HG03354 (cell line): ENCODE measurements around the gene CLIC3.
"Not testable (repeated sequence)": the region's sequence is repeated elsewhere in the genome, so short reads cannot be mapped to it uniquely, and the experiment has no call there.

Experiments used
- ATAC-seq: cut with Tn5 transposase; IDR thresholded peaks from one replicate; pipeline ENCODE4 v1.9.1; 2021; ENCODE audit warnings: mild to moderate bottlenecking; ENCODE audit not compliant: unreplicated experiment, poor library complexity, severe bottlenecking

Gene CLIC3

GRCh38 chr9:137006116-137007003 lies 10.0 kb upstream of the CLIC3 start:
- no peak for ATAC-seq

DNA sequence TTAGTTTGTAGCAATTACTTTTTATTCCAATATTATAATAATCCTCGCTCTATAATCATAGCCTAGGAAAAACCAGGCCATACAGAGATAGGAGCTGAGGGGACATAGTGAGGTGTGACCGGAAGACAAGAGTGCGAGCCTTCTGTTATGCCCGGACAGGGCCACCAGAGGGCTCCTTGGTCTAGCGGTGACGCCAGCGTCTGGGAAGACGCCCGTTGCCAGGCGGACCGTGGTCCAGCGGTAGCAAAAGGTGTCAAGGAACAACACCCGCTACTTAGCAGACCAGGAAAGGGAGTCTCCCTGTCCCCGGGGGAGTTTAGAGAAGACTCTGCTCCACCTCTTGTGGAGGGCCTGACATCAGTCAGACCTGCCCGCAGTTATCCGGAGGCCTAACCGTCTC lies 7.9 kb upstream of the CLIC3 start:
- not testable (repeated sequence) for ATAC-seq

DNA sequence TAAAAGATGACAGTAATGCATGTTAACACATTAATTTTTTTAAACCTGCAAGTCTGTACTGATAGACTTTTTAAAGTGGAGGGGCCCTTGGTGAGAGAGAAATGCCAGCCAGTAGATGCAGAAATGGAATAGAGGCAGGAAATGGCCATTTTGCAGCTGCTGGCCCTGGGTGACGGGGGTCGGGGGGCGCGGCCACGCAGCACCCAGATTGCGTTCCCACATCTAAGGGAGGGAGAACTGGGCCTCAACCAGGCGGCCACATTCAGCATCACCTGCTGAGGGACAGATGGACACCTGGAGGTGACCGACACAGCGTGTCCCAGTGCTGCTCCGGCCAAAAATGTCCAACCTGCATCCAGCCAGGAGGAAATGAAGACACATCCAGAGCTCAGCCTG lies 6.3 kb upstream of the CLIC3 start:
- no peak for ATAC-seq

- ATAC-seq = no peak
Measured at GRCh38 chr9:137001857-137002645, 5.7 kb upstream of the CLIC3 start.

DNA sequence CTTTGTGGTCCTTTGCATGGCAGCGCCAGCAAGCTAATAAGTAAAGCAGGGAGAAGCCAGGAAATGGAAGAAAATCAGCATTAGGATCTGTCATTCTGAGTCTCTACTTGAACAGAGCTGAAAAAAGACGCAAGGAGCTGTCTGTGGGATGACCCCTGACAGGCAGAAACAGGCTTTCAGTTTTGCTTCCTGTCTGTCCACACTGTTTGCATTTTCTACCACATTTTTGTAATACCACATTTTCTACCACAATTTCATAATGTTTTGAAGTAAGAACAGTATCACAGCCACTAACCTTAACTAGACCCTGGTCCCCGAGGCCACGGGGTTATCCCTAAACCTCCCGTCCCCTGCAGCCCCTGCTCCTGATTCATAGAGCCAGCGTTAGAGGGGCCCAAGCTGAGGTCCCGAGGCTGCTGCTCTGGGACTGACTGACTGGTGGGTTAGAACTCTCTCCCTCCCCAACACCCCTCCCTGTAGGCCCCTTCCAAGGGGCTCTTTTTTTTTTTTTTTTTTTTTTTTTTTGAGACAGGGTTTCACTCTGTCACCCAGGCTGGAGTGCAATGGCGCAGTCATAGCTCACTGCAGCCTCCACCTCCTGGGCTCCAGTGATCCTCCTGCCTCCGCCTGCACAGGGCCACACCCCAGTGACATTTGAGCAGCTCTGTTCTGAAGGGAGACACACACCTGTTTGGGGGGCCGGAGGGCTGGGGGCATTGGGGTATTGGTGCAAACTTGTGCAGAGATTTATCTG lies 4.0 kb upstream of the CLIC3 start:
- ATAC-seq = peak; percentile 81

- ATAC-seq = no peak
Measured at GRCh38 chr9:136997830-136998234, 1.5 kb upstream of the CLIC3 start.

DNA sequence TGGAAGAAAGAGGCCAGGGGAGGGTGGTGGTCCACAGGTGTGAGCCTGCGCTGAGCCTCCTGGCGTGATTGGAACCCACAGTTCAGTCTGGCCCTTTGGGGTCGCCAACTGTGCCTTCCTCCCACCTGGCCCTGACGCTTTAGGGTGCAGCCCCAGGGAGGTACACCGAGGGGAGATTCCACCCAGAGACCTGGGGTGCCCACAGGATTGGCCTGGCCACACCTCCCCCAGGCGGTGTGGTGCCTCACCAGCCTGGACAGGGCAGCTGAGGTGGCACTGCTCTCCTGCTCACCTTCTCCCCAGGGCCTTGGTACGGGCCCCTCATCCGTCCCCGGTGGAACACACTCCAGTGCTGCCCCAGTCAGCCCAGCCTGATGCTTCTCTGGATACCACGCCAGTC lies 1.0 kb upstream of the CLIC3 start:
- ATAC-seq = no peak

- no peak for ATAC-seq
Measured at GRCh38 chr9:136995772-136996311, 526 bp downstream of the CLIC3 start.

DNA sequence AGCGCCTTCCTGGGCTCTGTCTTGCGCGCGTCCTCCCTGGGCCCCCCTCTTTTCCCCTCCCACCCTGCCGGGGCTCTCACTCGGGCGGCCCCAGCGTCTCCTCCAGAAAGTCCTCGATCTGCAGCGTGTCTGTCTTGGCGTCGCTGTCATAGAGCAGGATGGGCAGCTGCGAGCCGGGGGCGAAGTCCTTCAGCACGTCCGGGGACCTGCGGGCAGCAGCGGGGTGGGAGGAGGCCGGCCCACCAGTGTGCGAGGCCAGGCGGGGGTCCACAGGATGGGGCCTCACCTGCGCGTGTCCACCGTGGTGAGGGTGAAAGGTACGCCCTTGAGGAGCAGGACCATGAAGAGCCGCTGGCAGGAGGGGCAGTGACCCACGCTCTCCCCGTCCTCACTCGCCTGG lies 1.0 kb downstream of the CLIC3 start:
- ATAC-seq = no peak

- no peak for ATAC-seq
Measured at GRCh38 chr9:136994888-136995230, 1.5 kb downstream of the CLIC3 start.

- ATAC-seq = no peak
Measured at GRCh38 chr9:136994180-136994887, 2.0 kb downstream of the CLIC3 start.

- ATAC-seq = no peak
Measured at GRCh38 chr9:136992819-136993369, 3.5 kb downstream of the CLIC3 start.

DNA sequence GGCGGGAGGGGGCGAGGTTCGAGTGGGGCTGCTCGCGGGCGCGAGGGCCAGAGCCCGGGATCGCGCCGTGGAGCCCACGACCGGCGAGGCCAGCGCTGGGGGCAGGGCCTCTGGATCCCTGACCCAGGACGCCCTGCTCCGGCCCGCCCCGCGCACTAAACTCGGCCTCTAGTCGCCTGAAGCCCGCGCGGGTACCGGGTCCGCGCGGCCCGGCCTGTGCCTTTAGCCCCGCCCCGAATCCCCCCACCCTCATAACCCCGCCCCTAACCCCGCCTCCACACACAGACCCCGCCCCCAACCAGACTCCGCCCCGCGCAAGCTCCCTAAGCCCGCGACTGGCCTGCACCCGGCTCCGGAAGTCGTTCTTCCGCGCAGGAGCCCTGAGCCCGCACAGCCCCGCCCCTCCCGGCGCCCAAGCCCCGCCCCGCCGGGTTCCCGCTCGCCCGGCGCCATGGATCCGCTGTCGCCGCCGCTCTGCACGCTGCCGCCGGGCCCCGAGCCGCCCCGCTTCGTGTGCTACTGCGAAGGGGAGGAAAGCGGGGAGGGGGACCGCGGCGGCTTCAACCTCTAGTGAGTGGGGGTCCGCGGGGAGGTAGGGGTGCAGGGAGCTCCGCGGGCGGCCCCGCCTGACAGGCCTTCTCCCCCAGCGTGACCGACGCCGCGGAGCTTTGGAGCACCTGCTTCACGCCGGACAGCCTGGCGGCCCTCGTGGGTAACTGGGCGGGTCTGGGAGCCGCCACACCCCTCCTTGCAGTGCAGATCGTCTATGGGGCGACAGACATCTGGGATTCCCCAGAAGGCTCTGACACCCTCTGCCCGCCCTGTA lies 4.2 kb downstream of the CLIC3 start, which contains the start of gene PAXX:
Gene PAXX (plus strand): TSS at position 430 of the 826 bp plus-strand sequence. CDS start 22 bp downstream, at position 452.
- peak; percentile 84 for ATAC-seq

- no peak for ATAC-seq
Measured at GRCh38 chr9:136990242-136990911, 6.0 kb downstream of the CLIC3 start.

GRCh38 chr9:136988872-136989271 lies 7.5 kb downstream of the CLIC3 start:
- ATAC-seq = no peak

DNA sequence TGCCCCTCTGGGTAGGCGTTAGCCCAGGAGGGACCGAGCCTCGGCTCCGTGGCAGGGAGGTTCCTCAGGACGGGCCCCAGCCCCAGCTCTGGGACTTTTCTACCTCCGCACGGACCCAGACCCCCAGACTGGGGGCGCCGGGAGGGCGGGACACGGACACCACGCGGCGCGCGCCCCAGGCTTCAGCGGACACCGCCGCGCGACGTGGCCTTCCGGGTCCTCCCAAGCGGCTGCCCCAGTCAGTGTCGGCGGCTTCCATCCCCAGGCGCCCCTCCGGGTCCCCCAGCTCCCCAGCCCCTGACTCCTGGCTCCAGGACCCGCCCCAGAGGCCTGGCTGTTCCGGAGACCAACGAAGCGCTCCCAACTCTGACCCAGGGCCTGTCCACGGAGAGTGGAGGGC lies 10.5 kb downstream of the CLIC3 start:
- no peak for ATAC-seq

DNA sequence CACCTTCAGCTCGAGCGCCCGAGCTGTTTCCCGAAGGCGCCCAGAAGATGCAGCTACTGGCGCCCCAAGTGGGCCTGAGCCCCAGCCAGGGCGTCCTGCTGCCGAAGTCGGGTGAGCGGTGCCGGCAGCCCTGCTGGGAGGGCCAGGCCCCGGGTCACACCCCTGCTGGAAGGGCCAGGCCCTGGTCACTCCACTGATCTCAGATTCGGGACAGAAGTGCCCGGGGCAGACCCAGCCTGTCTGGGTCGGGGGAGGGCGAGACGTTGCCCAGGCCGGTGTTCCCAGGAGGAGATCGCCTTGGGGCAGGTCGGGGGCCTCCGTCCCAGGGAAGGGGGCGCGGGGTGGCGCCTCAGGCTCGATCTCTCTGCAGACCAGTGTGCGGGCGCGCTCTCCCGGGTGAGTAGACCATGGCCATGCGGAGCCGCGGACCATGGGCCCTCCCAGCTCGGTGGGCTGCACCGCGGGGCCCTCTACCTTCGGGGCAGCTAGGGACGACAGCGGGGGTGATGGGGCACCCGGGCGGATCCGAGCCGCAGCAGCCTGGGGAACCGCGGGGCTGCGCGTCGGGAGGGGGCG lies 11.3 kb downstream of the CLIC3 start:
- no peak for ATAC-seq
